Measurements from ENCODE around the gene GREM2.
A peak's percentile ranks its signal among the peaks of the same experiment; 100 is the strongest.

Gene GREM2

GRCh38 chr1:240500647-240501046, 111.3 kb downstream of the GREM2 start:
- no peak for DNase-seq (ENCODE audit: low read depth in 2 of 2)
- no peak for TF ChIP-seq CTCF (IDR thresholded peaks at IDR 0.05; ENCODE audit: low read depth, low read length)
- no peak overlapping the region for H3K4me3 ChIP-seq (replicated peaks in 1 of 2; ENCODE audit: low read depth in 2 of 2, low read length in 2 of 2)

GRCh38 chr1:240499012-240499411, 112.9 kb downstream of the GREM2 start:
- H3K4me3 ChIP-seq (replicated peaks in 1 of 2; ENCODE audit: low read depth in 2 of 2, low read length in 2 of 2), result no peak overlapping the region
- no peak for TF ChIP-seq CTCF (IDR thresholded peaks at IDR 0.05; ENCODE audit: low read depth, low read length)
- DNase-seq (ENCODE audit: low read depth in 2 of 2), result peak; percentile 31 to 57

- TF ChIP-seq CTCF (IDR thresholded peaks at IDR 0.05; ENCODE audit: low read depth, low read length), result no peak
- DNase-seq (ENCODE audit: low read depth in 2 of 2), result no peak
- no peak overlapping the region for H3K4me3 ChIP-seq (replicated peaks in 1 of 2; ENCODE audit: low read depth in 2 of 2, low read length in 2 of 2)
Observed at GRCh38 chr1:240498335-240498734, 113.6 kb downstream of the GREM2 start.

- no peak for TF ChIP-seq CTCF (IDR thresholded peaks at IDR 0.05; ENCODE audit: low read depth, low read length)
- DNase-seq (ENCODE audit: low read depth in 2 of 2), result no peak
- H3K4me3 ChIP-seq (replicated peaks in 1 of 2; ENCODE audit: low read depth in 2 of 2, low read length in 2 of 2), result no peak overlapping the region
Observed at GRCh38 chr1:240497908-240498307, 114.0 kb downstream of the GREM2 start.

GRCh38 chr1:240496941-240497340, 115.0 kb downstream of the GREM2 start:
- no peak for DNase-seq (ENCODE audit: low read depth in 2 of 2)
- TF ChIP-seq CTCF (IDR thresholded peaks at IDR 0.05; ENCODE audit: low read depth, low read length), result no peak
- no peak overlapping the region for H3K4me3 ChIP-seq (replicated peaks in 1 of 2; ENCODE audit: low read depth in 2 of 2, low read length in 2 of 2)

- H3K4me3 ChIP-seq (replicated peaks in 1 of 2; ENCODE audit: low read depth in 2 of 2, low read length in 2 of 2), result no peak overlapping the region
- no peak for TF ChIP-seq CTCF (IDR thresholded peaks at IDR 0.05; ENCODE audit: low read depth, low read length)
- DNase-seq (ENCODE audit: low read depth in 2 of 2), result no peak
Observed at GRCh38 chr1:240496356-240496755, 115.6 kb downstream of the GREM2 start.

GRCh38 chr1:240495601-240496000, 116.4 kb downstream of the GREM2 start:
- DNase-seq (ENCODE audit: low read depth in 2 of 2), result no peak
- no peak overlapping the region for H3K4me3 ChIP-seq (replicated peaks in 1 of 2; ENCODE audit: low read depth in 2 of 2, low read length in 2 of 2)
- TF ChIP-seq CTCF (IDR thresholded peaks at IDR 0.05; ENCODE audit: low read depth, low read length), result no peak
